Tongue (tissue), 2 donors: ENCODE measurements around the gene MAN1C1. TPM values are rescaled to one million over a fixed set of nuclear protein-coding genes. Genes with fewer than 3 reads are reported as not detected.
"Not testable (repeated sequence)": the region's sequence is repeated elsewhere in the genome, so short reads cannot be mapped to it uniquely, and the experiment has no call there.

Experiments
- DNase-seq: peaks from one replicate; pipeline ENCODE4 v3.0.0-alpha.2; 2015
- total RNA-seq: library from RNA; depleted of rRNA; stranded (reverse); fragments of >200 nt; gene quantifications from one replicate; pipeline ENCODE4 v1.2.3, GENCODE V29; 2014

The MAN1C1 gene
- total RNA-seq, 1 donor from 2014 or later: 8.7 TPM

DNA sequence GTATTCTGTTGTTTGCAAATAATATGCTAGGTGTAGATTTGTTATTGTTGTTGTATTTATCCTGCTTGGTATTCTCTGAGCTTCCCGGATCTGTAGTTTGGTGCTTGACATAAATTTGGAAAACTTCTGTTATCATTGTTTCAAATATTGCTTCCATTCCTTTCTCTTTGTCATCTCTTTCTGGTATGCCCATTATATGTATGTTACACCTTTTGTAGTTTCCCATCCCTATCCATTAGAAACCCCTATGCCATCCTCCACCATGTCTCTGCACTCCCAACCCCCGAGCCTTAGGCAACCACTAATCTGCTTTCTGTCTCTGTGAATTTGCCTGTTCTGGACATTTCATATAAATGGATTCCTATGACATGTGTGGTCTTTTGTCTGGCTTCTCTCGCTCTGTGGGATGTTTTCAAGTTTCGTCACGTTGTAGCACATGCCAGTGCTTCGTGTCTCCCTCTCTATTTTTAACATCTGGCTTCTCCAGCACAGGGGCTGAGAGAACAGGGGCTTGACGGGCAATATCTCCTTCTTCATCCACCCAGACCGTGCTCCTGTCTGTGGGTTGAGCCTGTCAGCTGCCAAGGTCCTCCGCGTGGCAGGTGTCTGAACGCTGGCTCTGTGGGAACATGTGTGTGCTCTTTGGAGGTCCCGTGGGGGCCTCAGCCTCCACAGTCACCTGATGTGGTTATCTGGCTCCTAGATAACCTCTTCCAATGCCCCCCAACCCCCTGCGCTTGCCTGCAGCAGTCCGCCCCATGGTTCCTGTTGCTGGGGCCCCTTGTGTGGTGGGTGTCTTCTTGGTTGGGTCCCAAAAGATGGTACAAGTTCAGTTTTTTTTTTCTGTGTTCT, 32.8 kb upstream of the MAN1C1 start:
- no peak for DNase-seq

DNA sequence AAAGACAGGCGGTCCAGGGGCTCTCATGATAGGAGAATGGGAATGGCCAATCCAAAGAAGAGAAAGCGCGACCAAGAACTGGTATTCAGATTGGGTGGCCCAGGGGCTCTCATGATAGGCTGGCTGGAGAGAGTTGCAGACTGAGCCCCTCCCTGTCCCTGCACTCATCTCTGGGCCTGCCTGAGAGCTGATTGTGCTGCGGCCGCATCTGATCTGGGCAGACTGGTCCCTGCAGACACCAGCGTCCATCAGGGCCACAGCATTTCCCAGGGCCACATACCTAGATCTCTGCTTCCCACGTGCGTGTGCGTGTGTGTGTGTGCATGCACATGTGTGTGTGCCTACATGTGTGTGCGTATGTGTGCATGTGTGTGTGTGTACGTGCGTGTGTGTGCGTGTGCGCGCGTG, 30.4 kb upstream of the MAN1C1 start:
- no peak for DNase-seq

DNA sequence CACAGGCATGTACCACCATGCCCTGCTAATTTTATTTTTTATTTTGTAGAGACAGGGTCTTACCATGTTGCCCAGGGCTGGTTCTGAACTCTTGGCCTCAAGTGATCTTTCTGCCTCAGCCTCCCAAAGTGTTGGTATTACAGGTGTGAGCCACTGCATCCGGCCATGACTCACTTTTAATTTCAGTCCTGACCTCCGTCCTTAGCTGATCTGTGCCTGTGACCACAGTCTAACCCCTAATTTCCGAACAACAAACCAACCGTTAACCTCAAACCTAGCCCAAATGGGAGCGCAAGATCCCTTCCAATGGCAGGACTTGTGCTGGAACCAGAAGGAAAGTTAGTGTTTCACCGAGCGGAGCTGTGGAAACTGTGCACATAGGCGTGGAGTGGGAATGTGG, 29.3 kb upstream of the MAN1C1 start:
- DNase-seq: no peak

DNA sequence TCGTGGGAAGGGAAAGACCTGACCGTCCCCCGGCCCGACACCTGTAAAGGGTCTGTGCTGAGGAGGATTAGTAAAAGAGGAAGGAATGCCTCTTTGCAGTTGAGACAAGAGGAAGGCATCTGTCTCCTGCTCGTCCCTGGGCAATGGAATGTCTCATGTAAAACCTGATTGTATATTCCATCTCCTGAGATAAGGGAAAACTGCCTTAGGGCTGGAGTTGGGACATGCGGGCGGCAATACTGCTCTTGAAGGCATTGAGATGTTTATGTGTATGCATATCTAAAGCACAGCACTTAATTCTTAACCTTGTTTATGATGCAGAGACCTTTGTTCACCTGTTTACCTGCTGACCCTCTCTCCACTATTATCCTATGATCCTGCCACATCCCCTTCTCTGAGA, 28.4 kb upstream of the MAN1C1 start:
- not testable (repeated sequence) for DNase-seq

DNA sequence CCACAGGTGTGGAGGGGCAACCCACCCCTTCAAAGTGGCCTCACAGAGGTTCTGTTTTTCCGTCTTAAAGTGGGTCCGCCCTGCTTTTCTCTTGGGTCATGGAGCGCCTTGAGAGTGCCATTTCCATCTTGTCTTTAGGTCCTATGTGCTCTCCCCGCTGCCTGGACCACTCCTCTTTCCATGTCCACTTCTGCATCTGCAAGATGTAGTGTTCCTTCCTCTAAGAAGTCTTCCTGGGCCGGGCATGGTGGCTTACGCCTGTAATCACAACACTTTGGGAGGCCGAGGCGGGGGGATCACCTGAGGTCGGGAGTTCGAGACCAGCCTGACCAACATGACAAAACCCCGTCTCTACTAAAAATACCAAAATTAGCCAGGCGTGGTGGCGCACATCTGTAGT, 27.8 kb upstream of the MAN1C1 start:
- DNase-seq: not testable (repeated sequence)

DNA sequence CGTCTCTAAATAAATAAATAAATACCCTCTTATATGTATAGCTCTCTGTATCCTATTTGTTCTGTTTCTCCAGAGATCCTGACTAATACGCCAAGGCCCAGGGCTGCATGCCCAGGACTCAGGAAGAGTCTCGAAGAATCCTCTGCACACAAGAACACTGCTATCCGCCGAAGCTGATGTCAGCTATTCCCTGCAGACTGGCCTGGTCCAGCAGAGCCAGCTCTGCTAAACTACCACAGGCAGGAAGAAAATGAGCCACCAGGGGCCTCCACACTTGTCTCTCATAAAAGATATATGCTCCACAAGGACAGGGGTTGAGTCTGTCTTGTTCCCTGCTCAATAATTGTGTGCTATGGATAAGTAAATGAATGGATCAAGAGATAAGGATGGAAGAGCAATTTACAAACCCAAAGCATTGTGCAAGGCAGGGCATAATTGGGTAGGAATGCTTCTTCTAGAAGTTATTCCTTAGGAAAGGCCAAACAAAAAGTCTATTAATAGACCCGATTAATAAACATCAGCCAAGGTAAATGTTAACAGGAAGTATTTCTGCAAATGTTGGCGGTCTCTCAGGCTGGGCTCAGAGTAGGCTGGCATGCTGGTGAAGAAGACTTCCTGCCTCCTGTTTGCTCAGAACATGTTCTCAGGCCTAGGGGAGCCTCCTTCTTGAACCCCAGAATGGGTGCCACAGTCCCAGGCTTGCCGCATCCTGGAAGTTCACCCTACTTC, 26.3 kb upstream of the MAN1C1 start:
- no peak for DNase-seq

DNA sequence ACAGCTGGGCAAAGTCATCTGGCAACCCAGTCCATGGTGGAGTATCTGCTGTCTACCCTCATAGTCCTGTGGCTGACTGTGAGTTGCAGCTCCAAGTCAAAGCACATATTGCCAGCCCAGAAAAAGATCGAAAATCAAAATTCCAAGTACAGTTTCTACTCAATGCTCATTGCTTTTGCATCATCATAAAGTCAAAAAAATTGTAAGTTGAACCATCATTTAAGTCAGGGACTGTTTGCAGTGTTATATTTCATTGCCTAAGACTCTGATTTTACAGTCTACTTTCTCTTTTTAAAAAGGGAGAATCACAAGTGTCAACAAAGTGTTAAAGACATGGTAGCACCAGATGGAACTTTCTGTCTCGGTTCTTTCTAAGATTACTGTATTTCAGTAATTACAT, 22.7 kb upstream of the MAN1C1 start:
- DNase-seq: no peak

DNA sequence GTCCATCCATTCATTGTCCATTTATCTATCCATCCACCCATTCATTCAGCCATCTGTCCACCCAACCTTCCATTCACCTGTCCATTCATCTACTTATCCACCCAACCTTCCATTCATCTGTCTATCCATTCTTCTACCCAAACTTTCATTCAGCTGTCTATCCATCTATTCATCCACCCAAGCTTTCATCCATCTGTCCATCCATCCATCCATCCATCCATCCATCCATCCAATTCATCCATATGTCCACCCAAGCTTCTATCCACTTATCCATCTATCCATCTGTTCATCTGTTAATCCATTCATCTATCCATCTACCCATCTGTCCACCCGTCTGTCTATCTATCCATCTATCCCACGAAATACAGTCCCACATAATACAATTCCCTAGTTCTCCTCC, 21.6 kb upstream of the MAN1C1 start:
- DNase-seq: no peak

DNA sequence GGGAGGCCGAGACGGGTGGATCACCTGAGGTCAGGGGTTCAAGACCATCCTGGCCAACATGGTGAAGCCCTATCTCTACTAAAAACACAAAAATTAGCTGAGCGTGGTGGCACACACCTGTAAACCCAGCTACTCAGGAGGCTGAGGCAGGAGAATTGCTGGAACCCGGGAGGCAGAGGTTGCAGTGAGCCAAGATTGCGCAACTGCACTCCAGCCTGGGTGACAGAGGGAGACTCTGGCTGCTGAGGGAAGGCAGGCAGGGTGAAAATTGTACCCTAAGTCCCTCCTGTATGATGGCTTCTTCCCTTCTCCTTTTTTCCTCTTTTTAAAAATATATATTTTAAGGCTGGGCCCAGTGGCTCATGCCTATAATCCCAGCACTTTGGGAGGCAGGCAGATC, 19.9 kb upstream of the MAN1C1 start:
- DNase-seq: not testable (repeated sequence)

DNA sequence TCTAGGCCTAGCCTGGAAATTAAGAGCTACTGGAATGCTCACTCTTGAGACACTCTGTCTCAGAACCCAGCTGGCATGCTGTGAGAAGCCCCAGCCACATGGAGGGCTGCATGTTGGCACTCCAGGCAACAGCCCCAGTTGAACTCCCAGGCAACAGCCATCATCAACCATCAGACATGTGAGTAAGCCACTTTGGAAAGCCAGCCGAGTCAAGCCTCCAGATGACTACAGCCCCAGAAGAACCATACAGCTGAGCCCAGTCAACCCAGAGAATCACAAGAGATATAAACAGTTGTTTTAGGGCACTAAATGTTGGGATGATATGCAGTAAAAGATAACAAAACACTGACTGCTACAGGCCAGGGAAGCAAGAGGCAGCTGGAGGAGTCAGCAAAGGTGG, 17.7 kb upstream of the MAN1C1 start:
- DNase-seq: no peak

DNA sequence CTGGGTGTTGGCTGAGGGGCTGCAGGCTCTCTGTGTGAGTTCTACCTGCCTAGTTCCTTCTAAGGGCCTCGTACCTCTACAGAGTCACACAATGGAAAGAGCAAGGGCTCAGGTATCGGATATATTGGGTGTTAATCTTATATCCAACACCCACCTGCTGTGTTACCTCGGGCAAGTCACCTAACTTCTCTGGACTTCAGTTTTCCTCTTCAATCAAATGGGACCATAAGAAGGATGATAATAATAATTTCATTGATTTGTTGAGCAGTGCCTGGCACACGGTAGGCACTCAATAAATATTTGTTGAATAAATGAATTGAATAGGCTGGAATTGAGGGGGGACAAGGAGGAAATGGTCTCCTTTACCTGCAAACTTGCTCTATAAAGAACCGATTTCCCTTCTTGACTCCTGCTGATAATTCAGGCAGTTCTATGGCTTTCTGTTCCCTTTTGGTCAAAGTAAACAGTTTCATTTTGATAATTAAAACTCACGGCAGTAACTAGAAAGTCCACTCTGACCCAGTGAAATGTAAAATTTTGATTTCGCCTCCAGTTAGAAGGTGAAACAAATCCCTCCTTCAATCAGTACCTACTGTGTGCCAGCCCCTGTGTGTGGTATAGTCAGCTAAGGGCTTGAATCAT, 16.5 kb upstream of the MAN1C1 start:
- no peak for DNase-seq

DNA sequence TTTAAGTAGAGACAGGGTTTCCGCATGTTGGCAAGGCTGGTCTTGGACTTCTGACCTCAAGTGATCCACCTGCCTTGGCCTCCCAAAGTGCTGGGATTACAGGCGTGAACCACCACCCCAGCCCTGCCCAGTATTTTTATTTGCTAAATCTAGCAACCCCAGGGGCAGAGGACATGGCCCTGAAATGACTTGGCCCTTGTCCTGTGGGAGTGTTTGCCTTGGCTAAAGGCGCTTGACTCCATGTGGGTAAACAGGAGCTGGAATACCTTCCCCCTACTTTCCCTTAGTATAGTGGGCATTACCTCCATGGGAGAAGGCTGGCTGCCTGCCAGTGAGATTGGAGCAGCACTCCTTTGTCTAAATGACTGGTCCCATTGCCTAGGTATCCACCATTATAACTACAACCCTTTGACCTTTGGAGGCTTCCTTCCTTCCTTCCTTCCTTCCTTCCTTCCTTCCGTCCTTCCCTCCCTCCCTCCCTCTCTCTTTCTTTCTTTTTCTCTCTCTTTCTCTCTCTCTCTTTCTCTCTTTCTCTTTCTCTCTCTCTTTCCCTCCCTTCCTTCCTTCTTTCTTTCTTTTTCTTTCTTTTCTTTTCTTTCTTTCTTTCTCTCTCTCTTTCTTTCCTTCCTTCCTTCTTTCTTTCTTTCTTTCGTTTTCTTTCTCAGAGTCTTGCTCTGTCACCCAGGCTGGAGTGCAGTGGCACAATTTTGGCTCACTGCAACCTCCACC, 15.5 kb upstream of the MAN1C1 start:
- not testable (repeated sequence) for DNase-seq

DNA sequence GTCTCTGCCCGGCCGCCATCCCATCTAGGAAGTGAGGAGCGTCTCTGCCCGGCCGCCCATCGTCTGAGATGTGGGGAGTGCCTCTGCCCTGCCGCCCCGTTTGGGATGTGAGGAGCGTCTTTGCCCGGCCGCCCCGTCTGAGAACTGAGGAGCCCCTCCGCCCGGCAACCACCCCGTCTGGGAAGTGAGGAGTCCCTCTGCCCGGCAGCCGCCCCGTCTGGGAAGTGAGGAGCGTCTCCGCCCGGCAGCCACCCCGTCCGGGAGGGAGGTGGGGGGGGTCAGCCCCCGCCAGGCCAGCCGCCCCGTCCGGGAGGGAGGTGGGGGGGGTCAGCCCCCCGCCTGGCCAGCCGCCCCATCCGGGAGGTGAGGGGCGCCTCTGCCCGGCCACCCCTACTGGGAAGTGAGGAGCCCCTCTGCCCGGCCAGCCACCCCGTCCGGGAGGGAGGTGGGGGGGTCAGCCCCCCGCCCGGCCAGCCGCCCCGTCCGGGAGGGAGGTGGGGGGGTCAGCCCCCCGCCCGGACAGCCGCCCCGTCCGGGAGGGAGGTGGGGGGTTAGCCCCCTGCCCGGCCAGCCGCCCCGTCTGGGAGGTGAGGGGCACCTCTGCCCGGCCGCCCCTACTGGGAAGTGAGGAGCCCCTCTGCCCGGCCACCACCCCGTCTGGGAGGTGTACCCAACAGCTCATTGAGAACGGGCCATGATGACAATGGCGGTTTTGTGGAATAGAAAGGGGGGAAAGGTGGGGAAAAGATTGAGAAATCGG, 12.6 kb upstream of the MAN1C1 start:
- DNase-seq: not testable (repeated sequence)

DNA sequence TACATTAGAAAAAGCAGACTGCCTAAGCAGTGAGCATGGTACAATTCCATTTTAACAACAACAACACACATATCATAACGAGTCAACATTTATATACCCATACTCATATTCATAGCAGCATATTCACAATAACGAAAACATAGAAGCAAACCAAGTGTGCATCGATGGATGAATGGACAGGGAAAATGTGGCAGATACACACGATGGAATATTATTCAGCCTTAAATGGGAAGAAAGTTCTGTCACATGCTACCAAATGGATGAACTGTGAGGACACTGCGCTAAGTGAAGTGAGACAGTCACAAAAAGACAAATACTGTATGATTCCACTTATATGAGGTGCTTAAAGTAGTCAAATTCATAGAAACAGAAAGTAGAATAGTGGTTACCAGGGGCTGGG, 9.5 kb upstream of the MAN1C1 start:
- no peak for DNase-seq

DNA sequence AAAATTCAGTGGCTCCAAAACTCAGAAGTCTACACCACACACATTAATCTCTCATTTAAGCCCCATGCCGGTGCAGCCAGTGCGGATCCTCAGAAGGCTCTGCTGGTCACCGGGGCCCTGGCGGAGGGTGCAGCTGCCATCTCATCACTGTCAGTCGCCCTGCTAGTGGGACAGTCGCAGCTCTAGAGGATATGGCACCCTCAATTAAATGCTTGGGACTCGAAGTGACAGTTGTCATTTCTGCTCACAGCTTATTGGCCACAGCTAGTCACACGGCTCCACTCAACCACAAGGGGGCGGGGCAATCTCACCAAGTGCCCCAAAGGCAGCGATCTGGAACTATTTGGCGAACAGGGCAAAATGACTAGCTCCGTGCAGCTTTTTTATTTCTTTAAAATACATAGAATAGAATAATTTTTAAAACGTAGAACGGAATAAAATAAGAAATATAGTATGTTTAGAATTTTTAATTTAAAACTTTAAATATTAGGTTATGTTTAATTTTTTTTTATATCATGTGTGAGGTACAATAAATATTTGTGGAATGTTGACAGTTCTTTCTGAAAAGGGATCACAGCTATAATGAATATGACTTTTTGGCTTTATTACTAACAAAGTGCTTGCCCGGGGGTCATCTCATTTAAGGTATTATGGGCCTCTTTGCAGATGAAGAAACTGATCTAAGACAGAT, 8.0 kb upstream of the MAN1C1 start:
- DNase-seq: peak; percentile 91

DNA sequence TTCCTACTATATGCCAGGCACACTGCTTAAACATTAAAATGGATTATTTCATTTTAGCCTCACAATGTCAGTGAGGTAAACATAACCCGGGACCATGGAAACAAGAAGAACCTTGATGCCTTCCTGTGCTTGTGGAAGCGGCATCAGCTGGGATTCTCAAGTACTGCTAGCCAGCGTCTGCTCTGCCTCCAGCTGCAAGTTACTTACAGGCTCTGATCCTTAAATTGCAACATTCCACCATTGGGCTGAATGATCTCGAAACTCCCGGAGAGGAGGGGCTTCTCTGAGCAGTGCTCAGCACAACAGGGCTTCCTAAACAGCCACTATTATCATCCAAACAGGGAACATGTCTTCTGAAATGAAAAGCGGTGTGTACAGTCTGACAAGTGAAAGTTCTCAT, 6.7 kb upstream of the MAN1C1 start:
- peak; percentile 34 for DNase-seq

DNA sequence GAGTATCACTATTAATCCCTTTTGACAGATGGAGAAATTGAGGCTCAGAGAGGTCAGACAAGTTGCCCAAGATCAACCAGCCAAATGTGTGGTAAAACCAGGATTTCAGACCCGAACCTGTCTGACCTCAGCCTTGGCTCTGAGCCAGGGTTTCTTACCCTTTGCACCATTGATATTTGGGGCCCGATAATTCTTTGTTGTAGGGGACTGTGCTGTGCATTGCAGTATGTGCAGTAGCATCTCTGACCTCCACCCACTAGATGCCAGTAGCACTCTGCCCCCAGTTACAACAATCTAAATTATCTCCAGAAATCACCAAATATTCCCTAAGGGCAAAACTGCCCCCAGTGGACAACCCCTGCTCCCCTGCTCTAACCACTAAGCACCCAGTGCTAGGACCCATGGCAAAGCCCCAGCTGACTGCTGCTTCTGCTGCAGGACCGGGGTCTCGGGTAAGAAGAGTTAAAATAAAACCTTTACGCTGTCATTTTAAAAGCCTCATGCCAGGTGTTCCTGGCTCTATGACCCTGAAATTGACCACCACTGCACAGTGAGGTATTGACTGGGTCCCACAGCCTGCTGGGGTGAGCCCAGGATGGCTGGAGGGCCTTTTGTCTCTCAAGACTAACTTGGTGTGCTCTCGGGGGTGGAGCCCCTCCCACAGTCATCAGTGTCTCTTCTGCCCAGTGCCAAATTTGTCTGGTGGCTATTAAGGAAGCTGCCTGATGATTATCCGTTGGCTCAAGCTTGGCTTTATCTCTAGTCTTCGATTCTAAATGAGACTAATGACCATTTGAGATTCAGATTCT, 5.6 kb upstream of the MAN1C1 start:
- DNase-seq: no peak

DNA sequence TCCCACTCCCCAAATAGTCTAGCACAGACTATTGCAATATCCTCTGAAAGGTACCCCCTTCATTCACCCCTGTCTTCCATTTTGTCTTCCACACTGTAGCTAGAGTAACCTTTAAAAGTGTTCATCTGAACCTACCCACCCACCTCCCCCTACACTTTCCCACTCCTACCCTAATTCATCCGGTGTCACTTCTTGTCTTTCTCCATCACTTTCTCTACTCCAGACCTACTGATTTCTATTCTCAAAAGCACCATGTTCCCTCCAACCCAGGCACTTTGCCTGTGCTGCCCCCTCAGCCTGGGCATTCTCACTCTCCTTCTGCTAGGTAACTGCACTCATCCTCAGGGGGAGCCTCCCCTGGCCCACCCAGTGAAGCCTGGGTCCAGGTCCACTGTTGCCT, 4.7 kb upstream of the MAN1C1 start:
- no peak for DNase-seq

DNA sequence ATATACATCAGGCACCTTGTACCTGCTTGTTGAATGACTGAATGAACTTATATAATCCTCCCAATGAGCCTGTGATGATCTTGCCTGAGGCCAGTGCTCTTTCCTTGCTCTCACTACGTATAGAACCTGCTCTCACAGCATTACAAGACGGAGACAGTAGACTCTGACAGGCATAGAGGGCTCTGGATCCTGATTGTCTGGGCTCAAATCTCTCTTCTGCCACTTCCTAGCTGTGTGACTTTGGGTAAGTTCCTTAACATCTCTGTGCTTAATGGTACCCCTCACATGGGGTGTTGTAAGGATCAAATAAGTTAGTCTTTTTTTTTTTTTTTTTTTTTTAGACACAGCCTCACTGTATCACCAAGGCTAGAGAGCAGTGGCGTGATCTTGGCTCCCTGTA, 4.2 kb upstream of the MAN1C1 start:
- DNase-seq: no peak

DNA sequence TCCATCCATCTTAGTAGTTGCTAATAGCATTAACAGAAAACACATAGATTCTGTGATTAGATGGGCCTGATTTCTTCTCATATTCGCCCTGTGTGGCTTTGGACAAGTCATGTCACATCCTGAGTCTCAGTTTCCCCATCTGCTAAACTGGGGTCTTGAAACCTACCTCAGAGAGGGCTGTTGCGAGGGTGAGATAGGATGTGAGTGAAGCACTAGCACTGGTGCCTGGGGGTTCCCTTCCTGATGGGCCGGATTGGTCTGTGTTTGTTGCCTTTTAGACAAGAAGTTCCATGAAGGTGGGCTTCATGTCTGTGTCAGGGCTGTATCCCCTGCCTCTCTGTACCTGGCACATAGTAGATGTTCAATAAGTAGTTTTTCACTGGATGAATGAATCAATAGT, 3.5 kb upstream of the MAN1C1 start:
- DNase-seq: no peak
